ENCODE measurements around the gene RBBP8NL.

RBBP8NL gene

GRCh38 chr20:62427172-62428001, at the start of gene RBBP8NL:
Gene RBBP8NL (minus strand): TSS chr20:62427539. CDS start chr20:62419647, 7,892 bp downstream.
- peak; percentile 94 for DNase-seq

- no peak for DNase-seq
Measured at GRCh38 chr20:62476056-62476838, 48.9 kb upstream of the RBBP8NL start.

GRCh38 chr20:62475772-62476055, 48.4 kb upstream of the RBBP8NL start, which contains the start of gene GATA5:
Gene GATA5 (minus strand): TSS chr20:62475995. CDS start chr20:62475521, 474 bp downstream.
- no peak for DNase-seq

GRCh38 chr20:62475027-62475771, 47.9 kb upstream of the RBBP8NL start:
- no peak for DNase-seq

GRCh38 chr20:62474604-62475026, 47.3 kb upstream of the RBBP8NL start:
- DNase-seq, result no peak

- DNase-seq, result no peak
Measured at GRCh38 chr20:62473717-62474603, 46.6 kb upstream of the RBBP8NL start.

- DNase-seq, result no peak
Measured at GRCh38 chr20:62472941-62473585, 45.7 kb upstream of the RBBP8NL start.

- DNase-seq, result no peak
Measured at GRCh38 chr20:62472138-62472940, 45.0 kb upstream of the RBBP8NL start.

- DNase-seq, result no peak
Measured at GRCh38 chr20:62470459-62470858, 43.1 kb upstream of the RBBP8NL start.

GRCh38 chr20:62470001-62470400, 42.7 kb upstream of the RBBP8NL start:
- DNase-seq, result no peak

GRCh38 chr20:62469352-62469751, 42.0 kb upstream of the RBBP8NL start:
- no peak for DNase-seq

- no peak for DNase-seq
Measured at GRCh38 chr20:62466806-62467537, 39.6 kb upstream of the RBBP8NL start.

GRCh38 chr20:62466072-62466760, 38.9 kb upstream of the RBBP8NL start:
- DNase-seq, result no peak

GRCh38 chr20:62464990-62465389, 37.7 kb upstream of the RBBP8NL start:
- DNase-seq, result no peak

- DNase-seq, result no peak
Measured at GRCh38 chr20:62464425-62464770, 37.1 kb upstream of the RBBP8NL start.

GRCh38 chr20:62463651-62464424, 36.5 kb upstream of the RBBP8NL start:
- no peak for DNase-seq

GRCh38 chr20:62462976-62463592, 35.7 kb upstream of the RBBP8NL start:
- DNase-seq, result no peak

GRCh38 chr20:62461834-62462233, 34.5 kb upstream of the RBBP8NL start:
- no peak for DNase-seq
